CD4-positive, alpha-beta T cell treated with Interleukin-15 for 1 hour (primary cell): ENCODE results near the gene ASXL1.
"Not testable (repeated sequence)": the region's sequence is repeated elsewhere in the genome, so short reads cannot be mapped to it uniquely, and the experiment has no call there.

Experiments used
- DNase-seq: peaks from one replicate; pipeline ENCODE4 v3.0.0-alpha.2; 2020

Gene ASXL1

DNA sequence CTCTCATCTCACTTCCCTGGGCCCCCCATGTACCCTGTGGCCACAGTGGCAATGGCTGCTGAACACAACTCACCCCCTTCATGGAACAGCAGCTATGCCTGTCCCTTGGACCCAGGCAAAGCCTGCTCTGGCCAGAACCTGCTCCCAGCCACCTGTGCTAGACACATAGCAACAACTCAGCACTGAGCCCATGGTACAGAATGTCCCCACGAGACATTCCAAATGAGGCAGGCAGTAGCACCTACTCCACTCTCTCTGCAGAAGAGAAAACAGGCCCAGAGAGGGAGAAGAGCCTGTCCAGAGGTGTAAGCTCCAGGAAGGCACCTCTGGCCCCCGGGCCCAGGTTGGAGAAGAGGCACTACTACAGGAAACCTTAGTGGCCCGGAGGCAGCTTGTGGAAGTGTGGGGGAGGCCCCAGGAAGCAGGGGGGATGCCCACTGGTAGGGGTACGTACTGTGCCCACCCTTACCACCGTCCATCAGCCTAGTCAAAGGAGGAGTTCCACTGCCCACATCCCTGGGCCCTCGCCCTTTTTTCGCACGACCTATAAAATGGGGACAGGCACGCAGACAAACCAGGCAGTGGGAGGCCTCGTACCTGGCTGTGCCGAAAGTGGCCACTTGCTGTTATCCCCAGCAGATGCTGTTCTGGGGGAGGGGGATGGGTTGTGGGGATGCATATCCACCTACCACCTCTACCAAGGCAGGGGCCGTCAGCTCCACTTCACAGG is 97.2 kb downstream of the ASXL1 start:
- no peak for DNase-seq

DNA sequence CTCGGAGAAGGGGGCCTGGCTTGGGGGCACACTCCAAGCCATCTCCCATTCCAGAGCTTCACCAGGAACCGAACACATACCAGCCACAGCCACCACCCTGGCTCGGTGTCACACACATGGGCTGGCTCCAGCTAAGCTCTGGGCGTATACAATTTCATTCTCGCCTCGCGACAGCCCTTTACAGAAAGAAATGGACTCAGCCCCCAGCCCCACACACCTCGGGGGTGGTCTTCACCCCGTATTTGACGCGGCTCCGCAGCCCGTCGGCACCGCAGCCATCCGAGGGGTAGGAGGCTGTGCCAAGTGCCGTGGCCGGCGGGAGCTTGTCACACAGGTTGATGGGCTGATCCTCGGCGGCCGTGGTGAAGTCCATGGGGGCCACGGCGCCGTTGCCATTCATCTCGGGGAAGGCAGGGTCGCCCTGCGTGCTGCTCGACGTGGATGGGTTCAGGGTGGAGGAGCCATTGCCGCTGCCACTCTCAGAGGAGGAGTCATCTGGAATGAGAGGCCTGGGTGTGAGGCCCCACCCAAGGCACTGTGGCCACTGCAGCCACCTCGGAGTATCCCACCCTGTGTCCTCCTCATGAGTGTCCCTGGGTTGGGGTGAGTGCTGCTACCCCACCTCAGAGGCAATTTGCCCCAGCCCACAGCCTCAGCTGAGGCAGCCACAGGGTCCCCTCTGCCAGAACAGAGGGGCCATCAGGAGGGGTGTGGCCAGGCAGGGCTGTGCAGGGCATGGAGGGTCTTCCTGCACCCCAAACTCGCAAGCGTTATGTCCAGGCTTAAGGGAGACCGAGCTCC is 98.0 kb downstream of the ASXL1 start:
- DNase-seq: no peak

GRCh38 chr20:32456869-32457478 is 98.8 kb downstream of the ASXL1 start:
- no peak for DNase-seq

- DNase-seq: no peak
These were observed 99.4 kb downstream of the ASXL1 start for GRCh38 chr20:32457479-32457986.

GRCh38 chr20:32458061-32458836 is 100.1 kb downstream of the ASXL1 start:
- no peak for DNase-seq

DNA sequence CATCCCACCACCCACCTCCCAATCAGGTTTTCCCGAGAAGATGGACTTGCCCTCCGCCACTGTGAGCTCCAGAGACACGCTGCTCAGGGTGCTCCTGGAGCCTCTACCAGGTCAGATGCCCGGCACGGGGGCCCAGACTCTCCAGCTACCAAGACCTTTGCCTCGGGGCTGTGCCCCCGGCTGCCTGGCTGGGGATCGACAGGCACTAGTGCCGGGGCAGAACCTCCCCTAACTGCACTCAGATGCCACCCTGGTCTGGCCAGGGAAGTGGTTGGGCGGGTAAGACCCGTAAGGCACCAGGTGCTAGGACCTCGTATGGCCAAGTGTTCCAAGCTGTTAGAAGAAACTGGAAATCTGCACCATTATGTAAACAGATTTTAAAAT is 100.7 kb downstream of the ASXL1 start:
- DNase-seq: no peak

DNA sequence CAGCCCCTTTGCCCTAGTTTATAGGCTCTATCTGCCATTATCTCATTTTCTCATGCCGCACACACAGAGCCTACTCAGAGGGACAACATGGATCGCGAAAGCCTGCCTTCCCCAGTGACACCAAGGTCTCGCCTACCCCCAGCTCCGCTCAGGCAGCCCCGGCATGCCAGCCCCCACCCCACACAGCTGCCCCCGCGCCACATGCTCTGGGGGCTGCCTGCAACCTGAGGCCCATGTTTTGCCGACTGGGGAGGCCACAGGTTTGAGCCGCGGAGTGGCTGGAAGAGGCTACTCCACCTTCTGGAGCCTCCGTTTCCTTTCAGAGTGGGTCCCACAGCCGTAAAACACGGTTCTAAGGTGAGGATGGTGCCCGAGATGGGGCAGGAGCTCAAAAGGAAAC is 102.1 kb downstream of the ASXL1 start:
- no peak for DNase-seq

DNA sequence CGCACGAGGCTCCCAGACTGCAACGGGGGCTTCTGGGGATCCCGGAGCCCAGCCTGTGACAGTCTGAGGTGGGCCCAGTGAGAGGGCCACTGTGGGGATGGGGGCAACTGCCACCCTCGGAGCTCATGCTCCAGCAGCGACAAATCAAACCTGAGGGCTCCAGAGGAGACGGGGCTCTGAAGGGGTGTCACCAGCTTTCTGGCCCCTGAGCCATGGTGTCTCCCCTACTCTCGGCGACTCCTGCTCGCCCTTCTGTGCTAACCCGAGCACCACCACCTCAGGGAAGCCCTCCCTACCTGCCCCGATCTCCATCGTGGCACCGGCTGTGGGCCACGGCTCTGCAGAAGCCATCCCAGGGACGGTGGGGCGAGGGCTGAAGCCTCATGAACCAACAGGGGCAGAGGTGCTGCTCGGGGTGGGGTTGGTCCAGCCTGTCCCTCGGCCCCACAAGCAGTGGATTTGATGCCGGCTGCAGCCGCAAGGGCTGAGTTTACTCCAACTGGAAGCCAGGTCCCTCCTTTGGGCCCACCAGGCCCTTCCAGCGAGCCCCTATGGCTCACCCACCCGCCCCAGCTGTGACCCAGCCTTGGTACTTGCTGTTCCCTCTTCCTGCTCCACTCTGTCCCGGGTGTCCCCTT is 102.7 kb downstream of the ASXL1 start:
- no peak for DNase-seq

DNA sequence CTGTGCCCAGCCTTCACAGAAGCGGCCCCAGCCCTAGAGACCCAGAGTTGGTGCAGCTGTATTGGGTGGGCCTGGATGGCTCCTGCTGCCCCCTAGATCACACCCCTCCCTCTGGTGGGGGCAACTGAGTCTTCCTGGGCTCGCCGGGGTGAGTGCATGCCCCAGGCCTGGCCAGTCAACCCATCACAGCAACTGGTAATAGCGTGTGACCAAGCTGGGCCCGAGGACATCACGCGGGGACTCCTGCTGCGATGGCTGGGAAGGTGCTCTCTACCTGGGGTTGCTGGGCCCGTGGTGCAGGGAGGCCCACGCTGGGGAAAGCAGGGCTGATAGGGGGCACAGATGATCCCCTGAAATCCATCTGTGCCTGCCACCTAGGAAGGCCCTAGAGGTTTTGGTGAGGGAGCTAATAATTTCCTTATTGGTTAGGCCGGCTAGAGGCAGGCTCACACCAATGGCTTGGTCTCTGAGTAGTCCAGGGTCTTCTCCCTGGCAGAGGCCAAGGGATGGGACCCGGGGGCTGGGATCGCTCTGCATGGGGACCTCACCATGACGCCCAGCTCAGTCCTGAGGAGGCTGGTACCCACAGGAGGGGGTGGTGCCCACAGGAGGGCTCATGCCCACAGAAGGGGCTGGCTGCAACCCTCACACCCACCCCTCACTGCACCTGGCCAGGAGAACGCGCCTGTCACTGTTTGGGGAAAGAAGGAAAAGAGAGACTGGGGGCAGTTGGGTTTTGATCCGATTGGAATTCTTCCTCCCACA is 103.9 kb downstream of the ASXL1 start:
- DNase-seq: no peak

GRCh38 chr20:32462900-32463641 is 104.9 kb downstream of the ASXL1 start:
- no peak for DNase-seq

- DNase-seq: no peak
These were observed 105.7 kb downstream of the ASXL1 start for GRCh38 chr20:32463642-32464400.

DNA sequence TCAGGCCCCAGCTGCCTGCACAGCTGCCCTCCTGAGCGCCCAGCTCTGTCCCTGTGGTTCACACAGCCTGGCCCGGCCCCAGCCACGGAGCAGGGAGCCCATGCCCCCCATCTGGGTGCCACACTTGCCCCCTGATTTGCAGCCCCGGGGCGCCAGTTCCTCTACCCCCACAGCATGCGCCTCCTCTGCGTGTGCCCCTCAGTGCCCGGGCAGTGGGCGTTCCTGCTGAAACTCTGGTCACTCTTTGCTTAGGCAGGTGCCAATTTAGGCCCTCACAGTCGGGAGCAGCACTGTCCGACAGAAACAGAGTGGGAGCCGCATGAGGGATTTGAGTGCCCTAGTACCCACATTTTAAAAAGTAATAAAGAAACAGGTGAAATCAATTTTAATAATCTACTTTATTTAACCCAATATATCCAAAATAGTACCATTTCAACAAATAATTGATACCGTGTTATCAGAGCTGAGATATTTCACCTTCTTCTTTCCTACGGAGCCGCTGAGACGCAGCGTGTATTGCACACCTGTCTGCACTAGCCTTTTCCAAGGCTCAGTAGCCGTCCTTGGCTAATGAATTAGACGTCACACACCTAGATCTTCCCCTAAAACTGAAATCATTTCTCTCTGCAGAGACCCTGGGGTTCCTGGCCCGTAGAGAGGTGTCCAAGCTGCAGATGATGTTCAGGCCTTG is 106.4 kb downstream of the ASXL1 start:
- DNase-seq: no peak

DNA sequence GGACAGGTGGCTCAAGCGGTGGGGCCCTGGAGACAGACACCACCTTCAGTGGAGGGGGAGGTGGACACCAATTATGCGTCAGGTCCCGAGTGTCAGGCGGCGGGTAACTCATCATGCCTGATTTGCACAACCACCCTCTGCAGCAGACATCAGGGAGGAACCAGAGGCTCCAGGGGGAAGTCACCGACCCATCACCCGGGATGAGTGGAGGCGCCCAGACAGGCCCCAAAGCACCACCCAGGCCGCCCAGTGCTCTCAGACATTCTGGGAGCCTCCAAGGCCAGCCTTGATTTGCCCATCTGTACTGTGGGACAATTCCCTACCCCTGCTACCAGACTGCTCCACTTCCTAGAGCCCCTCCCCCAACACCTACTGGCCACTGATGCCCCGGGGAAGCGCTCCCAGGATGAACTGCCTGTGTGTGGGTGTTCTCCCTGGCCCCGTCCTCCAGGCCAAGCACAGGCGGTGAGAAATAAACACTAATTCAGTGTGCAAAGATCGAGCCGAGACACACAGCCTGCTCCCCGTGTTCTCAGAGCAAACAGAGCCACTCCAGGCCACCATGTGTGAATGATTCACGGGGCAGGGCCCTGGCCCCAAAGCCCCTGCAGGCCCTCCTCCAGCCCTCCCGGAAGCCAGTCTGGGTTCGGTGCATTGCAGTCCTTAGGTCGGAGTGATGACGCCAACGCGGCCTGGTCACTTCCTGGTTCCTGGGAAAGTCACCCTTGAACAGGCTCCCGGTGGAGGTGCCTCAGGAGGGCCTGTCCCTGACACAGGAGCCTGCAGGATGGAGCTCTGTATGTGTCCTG is 107.2 kb downstream of the ASXL1 start:
- no peak for DNase-seq

GRCh38 chr20:32465901-32466675 is 108.0 kb downstream of the ASXL1 start:
- DNase-seq: not testable (repeated sequence)

DNA sequence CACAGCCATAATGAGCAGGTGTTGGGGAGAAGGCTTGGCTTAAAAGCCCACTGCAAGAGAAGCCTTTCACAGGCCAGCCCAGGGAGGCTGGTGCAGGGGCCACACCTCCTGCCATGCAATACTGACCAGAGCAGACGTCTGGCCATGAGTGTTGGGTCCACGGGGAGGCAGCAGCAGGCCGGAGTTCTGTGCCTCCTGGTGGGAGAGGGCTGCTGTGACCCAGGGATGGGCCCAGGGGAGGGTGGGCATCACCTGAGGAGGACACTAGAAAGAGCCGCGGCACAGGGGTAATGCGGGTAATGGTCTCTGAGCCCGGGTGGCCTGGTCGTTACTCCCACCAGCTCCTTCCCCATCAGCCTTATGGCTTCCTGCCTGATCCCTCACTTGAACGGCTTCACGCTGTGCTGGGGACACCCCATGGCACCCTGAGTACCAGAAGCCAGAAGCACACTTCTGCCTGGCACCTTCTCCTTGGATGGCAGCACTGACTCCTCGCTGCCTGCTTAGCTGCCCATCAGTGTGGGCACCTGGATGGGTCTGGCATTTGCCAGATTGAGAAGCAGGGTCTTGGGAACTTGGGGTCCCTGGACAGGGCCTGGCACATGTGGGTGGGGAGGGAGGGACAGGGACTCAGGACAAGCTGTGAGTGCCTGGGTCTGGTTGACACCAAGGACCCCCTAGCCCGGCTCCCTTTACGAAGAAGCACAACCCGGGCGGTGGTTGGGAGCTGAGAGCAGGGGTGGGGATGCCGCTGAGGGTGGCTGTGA is 108.8 kb downstream of the ASXL1 start:
- no peak for DNase-seq

DNA sequence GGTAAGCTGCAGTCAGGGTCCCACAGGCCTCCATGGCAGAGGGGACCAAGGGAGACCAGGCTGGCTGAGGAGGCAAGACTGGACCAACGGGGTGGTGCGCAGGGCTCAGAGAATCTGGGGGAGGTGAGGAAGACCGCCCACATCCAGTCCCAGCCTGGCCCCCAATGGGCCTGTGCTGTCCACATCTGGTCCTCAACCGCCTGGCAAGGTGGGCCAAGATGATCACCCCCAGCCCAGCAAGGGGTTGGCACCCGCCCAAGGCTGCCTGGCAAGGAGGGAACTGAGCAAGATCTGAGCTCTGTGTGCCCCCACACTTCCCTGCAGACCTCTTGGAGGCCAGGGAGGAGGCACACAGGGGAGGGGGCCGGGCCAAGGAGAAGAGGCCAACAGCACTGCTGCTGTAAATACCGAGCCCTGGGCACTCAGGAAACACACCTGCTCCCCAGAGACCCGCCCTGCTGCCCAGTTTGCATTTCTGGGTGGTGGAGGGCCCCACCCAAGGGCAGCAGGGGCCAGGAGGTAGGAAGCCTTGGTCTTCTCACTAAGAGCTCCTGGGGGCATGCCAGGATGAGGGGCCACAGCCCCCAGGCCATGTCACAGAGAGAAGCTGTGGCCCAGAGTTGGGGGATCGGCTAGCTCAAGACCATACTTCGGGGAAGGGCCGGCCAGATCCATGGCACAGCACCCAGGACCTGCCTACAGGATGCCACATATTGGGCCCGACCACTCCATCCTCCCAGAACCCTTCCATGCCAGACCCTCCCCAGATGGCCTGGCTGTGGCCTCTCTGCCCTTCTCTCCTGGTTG is 109.6 kb downstream of the ASXL1 start:
- DNase-seq: no peak
